ENCODE measurements around the gene MAP3K20. TPM values are rescaled to one million over a fixed set of nuclear protein-coding genes. Genes with fewer than 3 reads are reported as not detected.
"Not testable (repeated sequence)": the region's sequence is repeated elsewhere in the genome, so short reads cannot be mapped to it uniquely, and the experiment has no call there.

The MAP3K20 gene
- total and polyA plus RNA-seq, 7 experiments from 2014 or later: 0.18 to 17.0 (median 1.5) TPM; not detected in 1

DNA sequence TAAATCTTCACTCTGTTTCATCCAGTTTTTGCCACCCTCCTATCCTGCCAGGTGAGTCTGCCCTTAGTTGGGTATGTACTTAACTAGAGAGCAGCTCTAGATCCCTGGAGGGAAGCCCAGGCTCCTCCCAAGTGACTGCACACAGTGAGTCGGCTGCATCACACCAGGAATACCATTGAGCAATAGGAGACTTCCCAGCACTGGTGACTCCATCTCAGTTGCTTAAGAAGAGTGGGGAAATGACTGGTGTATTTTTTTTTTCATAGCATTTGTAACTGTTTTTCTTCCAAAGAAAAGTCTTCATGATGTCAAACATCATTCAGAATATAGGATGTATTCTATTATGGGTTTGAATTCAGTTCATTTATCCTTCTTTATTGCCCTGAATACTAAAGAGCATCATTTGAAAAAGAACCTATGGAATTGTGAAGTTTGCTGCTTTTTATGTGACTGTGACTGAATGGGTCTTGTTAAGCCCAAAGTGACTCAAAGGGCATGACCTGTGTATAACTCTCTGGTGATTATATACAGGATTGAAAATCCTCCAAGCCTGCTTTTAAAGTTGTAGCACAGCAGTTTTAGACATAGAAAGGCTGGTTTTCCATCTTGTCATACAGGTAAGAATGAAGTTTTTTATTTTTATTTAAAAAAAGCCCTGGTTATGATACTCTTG lies 84.3 kb downstream of the MAP3K20 start:
- Histone ChIP-seq H3K9me3 (ENCODE audit: control insufficient read depth in 2 of 3, low read length in 3 of 3) (no peaks in the 10 kb centered on the region), H3K4me1 (ENCODE audit: control insufficient read depth in 2 of 2, insufficient read depth in 2 of 2, low read length in 2 of 2) (no peaks in the 10 kb centered on the region), H3K27ac (ENCODE audit: low read depth, low read length) (no peak overlapping the region), H3K4me3 (ENCODE audit: low read length) (no peak overlapping the region), H3K27me3 (ENCODE audit: control insufficient read depth in 2 of 2, insufficient read depth in 2 of 2, low read length in 2 of 2) (no peaks in the 10 kb centered on the region), H3K36me3 (ENCODE audit: control insufficient read depth in 2 of 3, insufficient read depth in 3 of 3, low read length in 3 of 3) (no peaks in the 10 kb centered on the region)
- Mint-ChIP-seq H3K4me3 (no peak overlapping the region), H3K27ac (no peak overlapping the region), H3K9me3 (peaks cover 0 to 12% (median 4%) of the 10 kb centered on the region in 11 donors), H3K4me1 (no peaks in the 10 kb centered on the region), H3K36me3 (peaks cover 0 to 16% (median 0%) of the 10 kb centered on the region in 5 donors), H3K27me3 (peaks cover 0 to 32% (median 8%) of the 10 kb centered on the region in 5 donors)
- no peak for DNase-seq
- CTCF ChIA-PET: no interaction called here
- intact Hi-C loops (cut with micrococcal nuclease): no loop called here
- peak; percentile 83 for ATAC-seq
- POLR2A ChIA-PET: no interaction called here

DNA sequence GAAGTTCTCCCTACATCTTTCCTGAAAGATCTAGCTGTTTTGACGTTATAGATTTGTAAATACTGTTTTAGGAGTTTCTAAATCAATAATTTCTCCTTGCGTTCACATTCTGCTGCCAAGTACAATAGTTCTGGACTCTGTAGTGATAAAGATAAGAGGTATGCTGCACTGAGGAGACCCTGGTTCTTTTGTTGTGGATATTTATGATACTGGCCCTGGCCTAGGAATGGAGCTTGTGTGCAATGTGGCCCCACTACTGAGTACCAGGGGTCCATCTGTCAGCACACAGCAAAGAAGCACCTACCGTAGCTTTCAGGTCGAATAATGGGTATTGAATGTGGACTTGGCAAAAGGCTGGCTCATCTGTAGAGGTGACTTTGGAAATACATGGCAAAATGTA lies 85.0 kb downstream of the MAP3K20 start:
- no peak for DNase-seq
- H3K4me3 ChIP-seq (ENCODE audit: low read length): no peak overlapping the region
- CTCF ChIA-PET: no interaction called here
- H3K9me3 Mint-ChIP-seq: peaks cover 0 to 12% (median 4%) of the 10 kb centered on the region in 11 donors
- H3K27me3 Mint-ChIP-seq: peaks cover 0 to 25% (median 7%) of the 10 kb centered on the region in 5 donors
- no peak for ATAC-seq
- H3K27ac Mint-ChIP-seq: no peak overlapping the region
- POLR2A ChIA-PET: no interaction called here
- no peak overlapping the region for H3K27ac ChIP-seq (ENCODE audit: low read depth, low read length)
- no peaks in the 10 kb centered on the region for H3K4me1 ChIP-seq (ENCODE audit: control insufficient read depth in 2 of 2, insufficient read depth in 2 of 2, low read length in 2 of 2)
- H3K4me1 Mint-ChIP-seq: no peaks in the 10 kb centered on the region
- peaks cover 0 to 11% (median 0%) of the 10 kb centered on the region in 5 donors for H3K36me3 Mint-ChIP-seq
- no peak overlapping the region for H3K4me3 Mint-ChIP-seq
- H3K27me3 ChIP-seq (ENCODE audit: control insufficient read depth in 2 of 2, insufficient read depth in 2 of 2, low read length in 2 of 2): no peaks in the 10 kb centered on the region
- intact Hi-C loops (cut with micrococcal nuclease): no loop called here
- H3K9me3 ChIP-seq (ENCODE audit: control insufficient read depth in 2 of 3, low read length in 3 of 3): no peaks in the 10 kb centered on the region
- no peaks in the 10 kb centered on the region for H3K36me3 ChIP-seq (ENCODE audit: control insufficient read depth in 2 of 3, insufficient read depth in 3 of 3, low read length in 3 of 3)

- H3K4me1 Mint-ChIP-seq: no peaks in the 10 kb centered on the region
- no peaks in the 10 kb centered on the region for H3K9me3 ChIP-seq (ENCODE audit: control insufficient read depth in 2 of 3, low read length in 3 of 3)
- H3K27ac ChIP-seq (ENCODE audit: low read depth, low read length): no peak overlapping the region
- no peaks in the 10 kb centered on the region for H3K4me1 ChIP-seq (ENCODE audit: control insufficient read depth in 2 of 2, insufficient read depth in 2 of 2, low read length in 2 of 2)
- no peaks in the 10 kb centered on the region for H3K27me3 ChIP-seq (ENCODE audit: control insufficient read depth in 2 of 2, insufficient read depth in 2 of 2, low read length in 2 of 2)
- H3K36me3 ChIP-seq (ENCODE audit: control insufficient read depth in 2 of 3, insufficient read depth in 3 of 3, low read length in 3 of 3): no peaks in the 10 kb centered on the region
- H3K9me3 Mint-ChIP-seq: peaks cover 0 to 10% (median 4%) of the 10 kb centered on the region in 11 donors
- DNase-seq (no peak), ATAC-seq (no peak)
- POLR2A ChIA-PET: no interaction called here
- intact Hi-C loops (cut with micrococcal nuclease): no loop called here
- no peak overlapping the region for H3K27ac Mint-ChIP-seq
- peaks cover 0 to 7% (median 0%) of the 10 kb centered on the region in 5 donors for H3K36me3 Mint-ChIP-seq
- H3K4me3 ChIP-seq (ENCODE audit: low read length): no peak overlapping the region
- CTCF ChIA-PET: no interaction called here
- H3K4me3 Mint-ChIP-seq: no peak overlapping the region
- H3K27me3 Mint-ChIP-seq: peaks cover 0 to 21% (median 8%) of the 10 kb centered on the region in 5 donors
Measured at GRCh38 chr2:173161040-173161439, 85.4 kb downstream of the MAP3K20 start.

DNA sequence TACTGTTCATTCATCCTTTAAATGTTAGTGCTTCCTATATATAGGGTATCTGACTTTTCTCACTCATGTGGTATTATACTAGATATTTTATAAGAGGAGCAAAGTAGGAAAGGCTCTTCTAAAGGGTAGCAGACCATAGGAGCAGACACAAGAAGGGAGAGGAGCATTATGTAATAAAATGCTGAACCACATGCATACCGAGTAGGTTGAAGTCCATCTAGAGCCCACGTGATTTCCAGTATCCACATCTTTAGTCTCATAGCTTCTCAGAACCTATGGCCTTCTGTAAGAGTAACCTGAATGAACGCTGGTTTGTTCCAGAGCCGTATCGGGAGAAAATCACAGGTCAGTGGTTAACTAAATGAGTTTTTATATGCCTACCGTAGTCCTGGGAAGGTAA lies 85.9 kb downstream of the MAP3K20 start:
- peaks cover 0 to 17% (median 9%) of the 10 kb centered on the region in 5 donors for H3K27me3 Mint-ChIP-seq
- no peaks in the 10 kb centered on the region for H3K36me3 ChIP-seq (ENCODE audit: control insufficient read depth in 2 of 3, insufficient read depth in 3 of 3, low read length in 3 of 3)
- intact Hi-C loops (cut with micrococcal nuclease): no loop called here
- DNase-seq (no peak), ATAC-seq (no peak)
- H3K4me1 Mint-ChIP-seq: no peaks in the 10 kb centered on the region
- H3K4me3 Mint-ChIP-seq: no peak overlapping the region
- no peak overlapping the region for H3K27ac Mint-ChIP-seq
- H3K27ac ChIP-seq (ENCODE audit: low read depth, low read length): no peak overlapping the region
- peaks cover 0 to 10% (median 4%) of the 10 kb centered on the region in 11 donors for H3K9me3 Mint-ChIP-seq
- POLR2A ChIA-PET: no interaction called here
- CTCF ChIA-PET: no interaction called here
- H3K9me3 ChIP-seq (ENCODE audit: control insufficient read depth in 2 of 3, low read length in 3 of 3): no peaks in the 10 kb centered on the region
- no peaks in the 10 kb centered on the region for H3K27me3 ChIP-seq (ENCODE audit: control insufficient read depth in 2 of 2, insufficient read depth in 2 of 2, low read length in 2 of 2)
- no peaks in the 10 kb centered on the region for H3K4me1 ChIP-seq (ENCODE audit: control insufficient read depth in 2 of 2, insufficient read depth in 2 of 2, low read length in 2 of 2)
- no peak overlapping the region for H3K4me3 ChIP-seq (ENCODE audit: low read length)
- H3K36me3 Mint-ChIP-seq: peaks cover 0 to 7% (median 0%) of the 10 kb centered on the region in 5 donors

- H3K27ac ChIP-seq (ENCODE audit: low read depth, low read length); ATAC-seq; CTCF ChIA-PET; H3K36me3 Mint-ChIP-seq; H3K27ac Mint-ChIP-seq; H3K4me1 ChIP-seq (ENCODE audit: control insufficient read depth in 2 of 2, insufficient read depth in 2 of 2, low read length in 2 of 2); POLR2A ChIA-PET; H3K4me3 Mint-ChIP-seq; H3K36me3 ChIP-seq (ENCODE audit: control insufficient read depth in 2 of 3, insufficient read depth in 3 of 3, low read length in 3 of 3); H3K9me3 ChIP-seq (ENCODE audit: control insufficient read depth in 2 of 3, low read length in 3 of 3); intact Hi-C loops (cut with micrococcal nuclease); DNase-seq; H3K4me3 ChIP-seq (ENCODE audit: low read length); H3K27me3 ChIP-seq (ENCODE audit: control insufficient read depth in 2 of 2, insufficient read depth in 2 of 2, low read length in 2 of 2); H3K4me1 Mint-ChIP-seq: not testable (repeated sequence)
- Mint-ChIP-seq H3K27me3 (peaks cover 0 to 17% (median 9%) of the 10 kb centered on the region in 5 donors), H3K9me3 (peaks cover 0 to 10% (median 4%) of the 10 kb centered on the region in 11 donors)
Measured at GRCh38 chr2:173163357-173163756, 87.7 kb downstream of the MAP3K20 start.

- no peak overlapping the region for H3K4me3 ChIP-seq (ENCODE audit: low read length)
- H3K27me3 Mint-ChIP-seq: peaks cover 0 to 15% (median 9%) of the 10 kb centered on the region in 5 donors
- peaks cover 0 to 5% (median 0%) of the 10 kb centered on the region in 5 donors for H3K36me3 Mint-ChIP-seq
- H3K9me3 ChIP-seq (ENCODE audit: control insufficient read depth in 2 of 3, low read length in 3 of 3): no peaks in the 10 kb centered on the region
- intact Hi-C loops (cut with micrococcal nuclease): no loop called here
- no peak overlapping the region for H3K27ac ChIP-seq (ENCODE audit: low read depth, low read length)
- H3K4me1 ChIP-seq (ENCODE audit: control insufficient read depth in 2 of 2, insufficient read depth in 2 of 2, low read length in 2 of 2): no peaks in the 10 kb centered on the region
- ATAC-seq (no peak), DNase-seq (no peak)
- H3K27me3 ChIP-seq (ENCODE audit: control insufficient read depth in 2 of 2, insufficient read depth in 2 of 2, low read length in 2 of 2): no peaks in the 10 kb centered on the region
- H3K36me3 ChIP-seq (ENCODE audit: control insufficient read depth in 2 of 3, insufficient read depth in 3 of 3, low read length in 3 of 3): no peaks in the 10 kb centered on the region
- peaks cover 0 to 10% (median 4%) of the 10 kb centered on the region in 11 donors for H3K9me3 Mint-ChIP-seq
- CTCF ChIA-PET: no interaction called here
- no peak overlapping the region for H3K4me3 Mint-ChIP-seq
- POLR2A ChIA-PET: no interaction called here
- no peak overlapping the region for H3K27ac Mint-ChIP-seq
- H3K4me1 Mint-ChIP-seq: no peaks in the 10 kb centered on the region
Measured at GRCh38 chr2:173164396-173164795, 88.8 kb downstream of the MAP3K20 start.
